Measurements from ENCODE around the gene MTG2.

Gene MTG2

GRCh38 chr20:62219992-62220665 is 37.3 kb downstream of the MTG2 start, which contains the start of gene HRH3:
TSS of gene HRH3 (minus strand) at chr20:62220278. CDS start at chr20:62219970, 308 bp downstream.
- DNase-seq (ENCODE audit: extremely low read depth, low read depth), result no peak
- TF ChIP-seq CTCF (IDR thresholded peaks at IDR 0.05; ENCODE audit: low read depth, low read length), result no peak

GRCh38 chr20:62220666-62221568 is 38.1 kb downstream of the MTG2 start:
- no peak for TF ChIP-seq CTCF (IDR thresholded peaks at IDR 0.05; ENCODE audit: low read depth, low read length)

GRCh38 chr20:62222266-62222850 is 39.5 kb downstream of the MTG2 start:
- no peak for TF ChIP-seq CTCF (IDR thresholded peaks at IDR 0.05; ENCODE audit: low read depth, low read length)
- no peak for DNase-seq (ENCODE audit: extremely low read depth, low read depth)

More at GRCh38 chr20:62220666-62221568, 38.1 kb downstream of the MTG2 start:
- DNase-seq (ENCODE audit: extremely low read depth, low read depth), result no peak

- no peak for TF ChIP-seq CTCF (IDR thresholded peaks at IDR 0.05; ENCODE audit: low read depth, low read length)
- no peak for DNase-seq (ENCODE audit: extremely low read depth, low read depth)
These were observed 40.1 kb downstream of the MTG2 start for GRCh38 chr20:62222972-62223371.

GRCh38 chr20:62223571-62223970 is 40.7 kb downstream of the MTG2 start:
- no peak for TF ChIP-seq CTCF (IDR thresholded peaks at IDR 0.05; ENCODE audit: low read depth, low read length)
- no peak for DNase-seq (ENCODE audit: extremely low read depth, low read depth)

- DNase-seq (ENCODE audit: extremely low read depth, low read depth), result no peak
- TF ChIP-seq CTCF (IDR thresholded peaks at IDR 0.05; ENCODE audit: low read depth, low read length), result no peak
These were observed 41.5 kb downstream of the MTG2 start for GRCh38 chr20:62224113-62224855.
